Activated CD4-positive, alpha-beta T cell treated with anti-CD3 and anti-CD28 coated beads, Interleukin-2, amount 10 ng/mL, durations not matched to agents 24 days and 14 days (primary cell): ENCODE data around the gene SUSD1. TPM values are rescaled to one million over a fixed set of nuclear protein-coding genes. Genes with fewer than 3 reads are reported as not detected.
A peak's percentile ranks its signal among the peaks of the same experiment; 100 is the strongest.

Experiments
- DNase-seq: peaks from one replicate; pipeline ENCODE4 v3.0.0; 2022
- H3K27ac Mint-ChIP-seq: one replicate; pipeline ENCODE4 v1.8.0; 2022; ENCODE audit warnings: mild to moderate bottlenecking, mixed read lengths
- H3K27me3 Mint-ChIP-seq: one replicate; pipeline ENCODE4 v1.8.0; 2022; ENCODE audit warnings: mixed read lengths
- H3K36me3 Mint-ChIP-seq: one replicate; pipeline ENCODE4 v1.8.0; 2022; ENCODE audit warnings: low read depth, mild to moderate bottlenecking, mixed read lengths
- H3K4me1 Mint-ChIP-seq: one replicate; pipeline ENCODE4 v1.8.0; 2021; ENCODE audit warnings: mixed read lengths
- H3K4me3 Mint-ChIP-seq: one replicate; pipeline ENCODE4 v1.8.0; 2022; ENCODE audit warnings: mild to moderate bottlenecking, moderate library complexity, mixed read lengths
- H3K9me3 Mint-ChIP-seq: one replicate; pipeline ENCODE4 v1.8.0; 2021; ENCODE audit warnings: mixed read lengths
- intact Hi-C: fragments of 100-400 bp; cut with micrococcal nuclease; formaldehyde crosslinking; loops from one replicate; pipeline ENCODE4 v1.15.1; 2023
- total RNA-seq: library from RNA; stranded (reverse); gene quantifications from 2 replicates; pipeline ENCODE4 v1.2.3, GENCODE V29; 2022

Gene SUSD1
- total RNA-seq, 1 donor from 2014 or later: 4.8 TPM

DNA sequence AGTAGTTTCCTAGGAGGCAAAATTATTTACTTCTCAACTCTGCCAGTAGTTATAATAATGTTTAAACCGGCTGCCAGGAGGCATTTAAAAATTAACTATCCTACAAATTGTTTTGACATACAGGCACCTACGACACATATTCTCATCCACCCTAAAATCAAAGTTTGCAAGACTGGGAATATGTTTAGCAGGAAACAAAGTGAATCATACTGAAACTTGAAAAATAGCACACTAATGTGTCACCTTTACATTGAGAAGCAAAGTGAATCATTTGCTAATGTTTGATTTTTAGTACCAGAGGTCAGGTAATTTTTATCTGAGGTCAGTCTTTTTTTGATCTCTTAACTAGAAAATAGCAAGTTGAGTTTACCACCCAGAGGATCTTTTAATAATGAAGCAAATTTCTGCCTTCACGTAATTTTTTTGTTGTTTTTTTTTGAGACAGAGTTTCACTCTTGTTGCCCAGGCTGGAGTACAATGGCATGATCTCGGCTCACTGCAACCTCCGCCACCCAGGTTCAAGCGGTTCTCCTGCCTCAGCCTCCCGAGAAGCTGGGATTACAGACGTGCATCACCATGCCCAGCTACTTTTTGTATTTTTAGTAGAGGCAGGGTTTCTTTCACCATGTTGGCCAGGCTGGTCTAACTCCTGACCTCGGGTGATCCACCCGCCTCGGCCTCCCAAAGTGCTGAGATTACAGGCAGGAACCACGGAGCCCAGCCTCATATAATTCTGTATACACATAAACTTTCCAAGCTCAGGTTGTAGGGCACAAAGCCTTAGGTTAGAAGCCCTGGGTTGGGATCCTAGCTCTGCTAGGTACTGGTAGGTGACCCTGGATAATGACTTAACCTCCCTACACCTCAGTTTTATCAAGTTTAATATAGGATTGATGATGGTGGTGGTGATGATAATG is 154.2 kb downstream of the SUSD1 start:
- no peak for DNase-seq
- intact Hi-C loops: no loop called here
- no peak overlapping the region for H3K27ac Mint-ChIP-seq
- peaks cover 9% of the 10 kb centered on the region for H3K9me3 Mint-ChIP-seq
- H3K27me3 Mint-ChIP-seq: peaks cover 29% of the 10 kb centered on the region
- no peaks in the 10 kb centered on the region for H3K36me3 Mint-ChIP-seq
- H3K4me3 Mint-ChIP-seq: peak overlapping the region; percentile 5
- H3K4me1 Mint-ChIP-seq: peaks cover 16% of the 10 kb centered on the region

DNA sequence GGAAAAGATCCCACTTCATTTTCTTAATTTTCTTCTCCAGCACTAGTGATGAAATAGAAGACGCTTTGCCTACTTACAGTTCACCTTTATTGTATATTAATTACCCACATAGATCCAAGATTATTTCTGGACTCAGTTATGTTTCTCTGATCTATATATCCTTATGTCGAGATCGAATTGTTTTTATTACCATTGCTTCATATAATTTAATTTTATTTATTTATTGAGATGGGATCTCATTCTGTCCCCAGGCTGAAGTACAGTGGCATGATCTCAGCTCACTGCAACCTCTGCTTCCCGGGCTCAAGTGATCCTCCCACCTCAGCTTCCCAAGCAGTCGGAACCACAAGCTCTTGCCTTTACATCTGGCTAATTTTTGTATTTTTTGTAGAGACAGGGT is 157.2 kb downstream of the SUSD1 start:
- no peak overlapping the region for H3K27ac Mint-ChIP-seq
- DNase-seq: no peak
- intact Hi-C loops: no loop called here
- H3K9me3 Mint-ChIP-seq: no peaks in the 10 kb centered on the region
- no peak overlapping the region for H3K4me3 Mint-ChIP-seq
- H3K36me3 Mint-ChIP-seq: no peaks in the 10 kb centered on the region
- peaks cover 23% of the 10 kb centered on the region for H3K27me3 Mint-ChIP-seq
- H3K4me1 Mint-ChIP-seq: peaks cover 22% of the 10 kb centered on the region

DNA sequence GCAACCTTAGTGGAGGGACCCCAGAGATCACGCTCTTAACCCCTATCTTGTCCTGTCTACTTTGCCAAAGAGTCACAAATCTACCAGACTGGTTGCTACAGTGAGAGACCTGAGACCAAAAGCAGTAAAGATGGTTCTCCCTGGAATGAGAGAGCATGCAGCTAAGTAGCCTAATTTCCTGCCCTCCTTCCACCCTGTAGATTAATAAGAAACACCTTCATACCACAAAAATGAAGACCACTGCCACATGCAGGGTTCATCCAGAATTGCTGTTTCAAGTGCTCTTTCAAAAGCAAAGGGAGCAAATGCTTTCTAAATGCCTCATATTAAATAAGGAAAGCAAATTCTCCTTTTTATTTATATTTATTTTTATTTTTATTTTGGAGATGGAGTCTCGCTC is 159.4 kb downstream of the SUSD1 start:
- Mint-ChIP-seq H3K27me3 (peaks cover 24% of the 10 kb centered on the region), H3K4me3 (no peak overlapping the region), H3K9me3 (no peaks in the 10 kb centered on the region), H3K27ac (no peak overlapping the region), H3K4me1 (peaks cover 27% of the 10 kb centered on the region), H3K36me3 (no peaks in the 10 kb centered on the region)
- intact Hi-C loops: no loop called here
- no peak for DNase-seq

DNA sequence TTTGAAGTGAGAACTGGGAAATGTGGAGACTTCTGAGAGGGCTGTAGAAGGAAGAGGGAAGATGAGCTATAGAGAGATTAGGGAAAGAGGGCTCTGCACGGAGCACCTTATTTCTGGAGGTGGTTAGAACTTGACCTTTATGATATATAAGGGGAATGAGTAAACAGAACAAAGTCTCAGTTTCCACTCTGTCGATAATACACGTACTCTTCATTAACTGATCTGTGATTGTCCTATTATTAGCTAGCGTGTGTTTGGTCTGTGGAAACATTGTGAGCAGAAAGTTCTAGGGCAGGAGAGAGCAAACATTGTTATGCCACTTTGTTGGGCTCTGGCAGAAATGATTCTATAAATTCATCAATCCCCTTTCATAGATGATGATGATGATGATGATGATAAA is 159.9 kb downstream of the SUSD1 start:
- Mint-ChIP-seq H3K4me3 (no peak overlapping the region), H3K4me1 (peaks cover 23% of the 10 kb centered on the region), H3K36me3 (no peaks in the 10 kb centered on the region), H3K9me3 (no peaks in the 10 kb centered on the region), H3K27me3 (peaks cover 26% of the 10 kb centered on the region), H3K27ac (no peak overlapping the region)
- no peak for DNase-seq
- intact Hi-C loops: no loop called here

DNA sequence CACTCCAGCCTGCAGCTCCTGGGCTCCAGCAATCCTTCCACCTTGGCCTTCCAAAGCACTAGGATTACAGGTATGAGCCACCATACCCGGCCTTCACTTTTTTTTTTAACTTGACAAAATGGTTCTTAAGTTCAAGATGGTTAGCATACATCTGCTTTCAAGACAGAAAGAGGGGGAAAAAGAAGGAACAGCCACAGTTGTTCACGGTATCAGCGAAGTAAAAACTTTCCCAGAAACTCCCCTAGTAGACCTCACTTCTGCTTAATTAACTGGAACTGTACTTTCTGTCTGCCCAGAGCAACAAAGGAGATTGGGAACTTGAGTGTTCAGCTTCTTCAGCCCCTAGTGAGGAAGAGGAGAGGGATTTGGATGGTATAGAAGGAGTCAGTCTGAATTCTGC is 161.8 kb downstream of the SUSD1 start:
- no peak for DNase-seq
- Mint-ChIP-seq H3K4me3 (no peak overlapping the region), H3K4me1 (peaks cover 20% of the 10 kb centered on the region), H3K27me3 (peaks cover 36% of the 10 kb centered on the region), H3K9me3 (no peaks in the 10 kb centered on the region), H3K27ac (no peak overlapping the region), H3K36me3 (no peaks in the 10 kb centered on the region)
- intact Hi-C loops: loop anchor here (5.0 kb wide), 1 partner anchor 59 kb away; no protein-coding TSS in a partner anchor

DNA sequence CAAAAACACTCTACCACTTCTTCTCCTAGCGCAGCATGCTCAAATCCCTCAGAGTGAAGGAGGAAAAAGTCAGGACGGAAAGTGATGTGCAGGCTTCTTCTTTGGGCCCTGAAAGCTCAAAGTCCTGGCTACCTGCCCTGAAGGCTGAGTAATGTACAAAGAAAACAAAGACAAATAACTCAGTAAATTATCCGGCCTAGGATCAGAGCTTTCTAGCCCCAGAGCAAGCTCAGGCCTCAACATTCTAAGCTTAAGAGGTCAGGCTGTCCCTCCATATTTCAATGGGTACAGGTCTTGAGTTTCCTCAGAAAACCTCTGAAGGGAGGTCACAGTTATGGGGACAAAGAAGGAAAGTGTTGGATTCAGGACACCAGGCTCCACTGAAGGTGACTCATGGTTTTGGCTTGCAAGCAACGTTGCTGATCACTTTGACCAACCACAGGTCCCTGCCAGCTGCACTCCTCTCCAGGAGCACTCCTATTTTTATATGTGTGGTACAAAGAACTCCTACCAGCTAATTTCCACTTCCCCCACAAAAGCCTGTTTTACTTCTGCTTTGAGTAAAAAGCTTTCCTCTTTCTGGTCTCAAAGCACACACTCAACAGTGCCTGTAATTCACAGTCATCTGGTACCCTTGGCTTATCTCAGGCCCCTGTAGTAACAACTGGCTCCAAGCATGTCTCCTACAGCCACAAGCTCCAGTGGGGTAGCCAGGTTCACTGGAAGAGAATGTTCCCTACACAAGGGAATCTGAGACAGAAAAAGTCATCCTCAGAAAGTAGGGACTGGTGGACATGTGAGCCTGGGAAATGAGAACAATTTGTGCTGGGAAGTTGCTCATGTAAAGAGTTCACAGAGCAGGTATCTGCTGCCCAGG is 162.8 kb downstream of the SUSD1 start:
- no peaks in the 10 kb centered on the region for H3K9me3 Mint-ChIP-seq
- intact Hi-C loops: loop anchor here (1.0 to 5.0 kb wide), 6 partner anchors 8 to 96 kb away; no protein-coding TSS in a partner anchor
- peaks cover 36% of the 10 kb centered on the region for H3K27me3 Mint-ChIP-seq
- peak overlapping the region; percentile 64 for H3K27ac Mint-ChIP-seq
- H3K4me3 Mint-ChIP-seq: peak overlapping the region; percentile 15
- peaks cover 20% of the 10 kb centered on the region for H3K4me1 Mint-ChIP-seq
- no peak for DNase-seq
- H3K36me3 Mint-ChIP-seq: no peaks in the 10 kb centered on the region

DNA sequence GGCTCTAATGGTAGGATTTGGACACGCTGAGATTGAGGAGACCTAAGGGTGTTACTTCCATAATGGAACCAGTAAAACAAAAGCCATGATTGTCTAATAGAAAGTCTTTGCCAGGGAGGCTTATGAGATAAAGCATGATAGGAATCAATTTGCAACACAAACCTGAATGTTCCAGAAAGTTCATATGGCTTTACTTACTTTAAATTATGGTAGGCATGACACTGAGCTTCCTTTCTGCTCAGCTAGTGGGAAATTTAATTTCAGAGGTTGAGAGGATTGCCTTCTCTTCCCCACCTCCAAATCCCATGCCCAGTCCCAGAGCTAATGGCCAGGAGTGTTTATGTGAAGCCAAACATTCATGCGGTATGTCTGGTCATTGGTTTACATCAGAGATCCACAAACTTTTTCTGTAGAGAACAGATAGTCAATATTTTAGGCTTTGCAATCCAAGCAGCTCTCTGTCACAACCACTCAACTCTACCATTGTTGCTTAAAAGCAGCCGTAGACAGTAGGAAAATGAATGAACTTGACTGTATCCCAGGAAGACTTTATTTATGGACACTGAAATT is 164.0 kb downstream of the SUSD1 start:
- no peaks in the 10 kb centered on the region for H3K9me3 Mint-ChIP-seq
- peaks cover 29% of the 10 kb centered on the region for H3K27me3 Mint-ChIP-seq
- H3K4me1 Mint-ChIP-seq: peaks cover 20% of the 10 kb centered on the region
- no peak overlapping the region for H3K27ac Mint-ChIP-seq
- no peak overlapping the region for H3K4me3 Mint-ChIP-seq
- intact Hi-C loops: loop anchor here (5.0 kb wide), 1 partner anchor 61 kb away; no protein-coding TSS in a partner anchor
- no peaks in the 10 kb centered on the region for H3K36me3 Mint-ChIP-seq
- DNase-seq: no peak

DNA sequence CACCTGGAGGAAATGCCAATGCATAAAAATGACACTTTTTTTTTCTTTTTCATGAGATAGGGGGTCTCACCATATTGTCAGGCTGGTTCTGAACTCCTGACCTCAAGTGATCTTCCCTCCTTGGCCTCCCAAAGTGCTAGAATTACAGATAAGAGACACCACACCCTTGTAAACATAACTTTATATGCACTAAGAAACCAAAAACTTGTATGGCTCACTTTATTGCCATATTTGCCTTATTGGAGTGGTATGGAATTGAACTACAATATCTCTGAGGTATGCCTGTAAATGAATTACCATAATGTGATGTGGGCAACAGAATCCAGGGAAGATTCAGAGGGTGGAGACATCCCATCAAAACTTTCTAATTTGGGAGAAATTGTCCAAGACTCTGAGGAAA is 164.6 kb downstream of the SUSD1 start:
- intact Hi-C loops: loop anchor here (5.0 kb wide), 1 partner anchor 62 kb away; no protein-coding TSS in a partner anchor
- Mint-ChIP-seq H3K27me3 (peaks cover 33% of the 10 kb centered on the region), H3K4me1 (peaks cover 20% of the 10 kb centered on the region)

DNA sequence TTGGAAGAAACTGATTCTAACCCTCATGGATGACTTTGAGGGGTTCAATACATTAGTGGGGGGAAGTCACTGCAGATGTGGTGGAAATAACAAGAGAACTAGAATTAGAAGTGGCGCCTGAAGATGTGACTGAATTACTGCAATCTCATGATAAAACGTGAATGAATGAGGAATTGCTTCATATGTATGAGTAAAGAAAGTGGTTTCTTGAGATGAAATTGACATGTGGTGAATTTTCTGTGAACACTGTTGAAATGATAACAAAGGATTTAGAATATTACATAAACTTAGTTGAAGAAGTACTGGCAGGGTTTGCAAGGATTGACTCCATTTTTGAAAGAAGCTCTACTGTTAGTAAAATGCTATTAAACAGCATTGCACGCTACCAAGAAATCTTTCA is 165.4 kb downstream of the SUSD1 start:
- intact Hi-C loops: loop anchor here (5.0 kb wide), 1 partner anchor 63 kb away; no protein-coding TSS in a partner anchor

More for the DNA sequence above, 164.6 kb downstream of the SUSD1 start:
- Mint-ChIP-seq H3K27ac (no peak overlapping the region), H3K9me3 (no peaks in the 10 kb centered on the region), H3K4me3 (no peak overlapping the region), H3K36me3 (no peaks in the 10 kb centered on the region)
- no peak for DNase-seq

DNA sequence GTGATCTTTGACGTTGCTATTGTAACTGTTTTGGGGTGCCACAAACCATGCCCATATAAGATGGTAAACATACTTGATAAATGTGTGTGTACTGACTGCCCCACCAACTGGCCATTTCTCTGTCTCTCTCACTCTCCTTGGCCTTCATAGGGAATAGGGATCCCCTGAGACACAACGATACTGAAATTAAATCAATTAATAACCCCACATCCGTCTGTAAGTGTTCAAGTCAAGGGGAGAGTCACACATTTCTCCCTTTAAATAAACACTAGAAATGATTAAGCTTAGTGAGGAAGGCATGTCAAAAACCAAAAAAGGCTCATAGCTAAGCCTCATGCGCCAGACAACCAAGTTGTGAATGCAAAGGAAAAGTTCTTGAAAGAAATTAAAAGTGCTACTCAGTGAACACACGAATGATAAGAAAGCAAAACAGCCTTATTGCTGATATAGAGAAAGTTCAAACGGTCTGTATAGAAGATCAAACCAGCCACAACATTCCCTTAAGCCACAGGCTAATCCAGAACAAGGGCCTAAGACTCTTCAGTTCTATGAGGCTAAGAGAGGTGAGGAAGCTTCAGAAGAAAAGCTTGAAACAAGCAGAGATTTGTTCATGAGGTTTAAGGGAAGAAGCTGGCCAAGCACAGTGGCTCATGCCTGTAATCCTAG is 167.4 kb downstream of the SUSD1 start:
- DNase-seq: no peak
- Mint-ChIP-seq H3K27ac (no peak overlapping the region), H3K4me1 (peaks cover 27% of the 10 kb centered on the region), H3K9me3 (no peaks in the 10 kb centered on the region), H3K27me3 (peaks cover 28% of the 10 kb centered on the region), H3K4me3 (no peak overlapping the region), H3K36me3 (no peaks in the 10 kb centered on the region)
- intact Hi-C loops: no loop called here

More for the DNA sequence above, 165.4 kb downstream of the SUSD1 start:
- Mint-ChIP-seq H3K27me3 (peaks cover 26% of the 10 kb centered on the region), H3K27ac (no peak overlapping the region), H3K4me1 (peaks cover 24% of the 10 kb centered on the region), H3K36me3 (no peaks in the 10 kb centered on the region), H3K9me3 (no peaks in the 10 kb centered on the region), H3K4me3 (no peak overlapping the region)
- no peak for DNase-seq

DNA sequence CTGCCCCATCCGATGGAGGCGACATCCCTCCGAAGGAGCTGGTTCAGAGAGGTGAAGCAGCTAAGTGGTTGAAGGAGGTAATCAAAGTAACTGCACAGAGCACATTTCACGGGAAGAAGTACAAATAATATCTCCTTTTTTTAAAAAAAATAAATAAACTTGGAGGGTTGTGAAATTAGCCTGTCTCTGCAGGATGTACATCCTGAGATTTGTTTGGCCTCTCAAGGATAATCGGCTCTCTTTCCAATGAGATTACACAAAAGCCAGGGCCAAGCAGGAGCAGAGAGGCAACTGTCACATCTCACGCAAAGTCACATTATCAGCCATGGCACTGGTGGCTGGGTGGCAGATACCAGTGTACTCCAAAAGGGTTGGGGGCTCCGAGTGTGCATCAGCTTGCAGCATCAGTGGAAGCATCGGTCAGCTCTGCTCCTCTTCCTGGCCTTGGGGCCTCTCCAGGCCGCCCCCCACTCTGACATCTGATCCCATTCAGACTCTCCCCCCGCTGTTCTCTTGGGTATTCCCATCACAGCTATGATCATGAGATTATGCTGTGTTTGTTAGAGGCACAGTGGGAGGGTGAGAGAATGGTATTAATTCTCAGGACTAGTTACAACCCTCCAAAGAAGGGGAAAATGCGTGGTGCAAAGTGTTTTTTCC is 168.6 kb downstream of the SUSD1 start:
- peaks cover 23% of the 10 kb centered on the region for H3K4me1 Mint-ChIP-seq
- peaks cover 28% of the 10 kb centered on the region for H3K27me3 Mint-ChIP-seq
- intact Hi-C loops: no loop called here
- H3K4me3 Mint-ChIP-seq: no peak overlapping the region
- H3K9me3 Mint-ChIP-seq: no peaks in the 10 kb centered on the region
- H3K36me3 Mint-ChIP-seq: no peaks in the 10 kb centered on the region
- DNase-seq: no peak
- no peak overlapping the region for H3K27ac Mint-ChIP-seq

DNA sequence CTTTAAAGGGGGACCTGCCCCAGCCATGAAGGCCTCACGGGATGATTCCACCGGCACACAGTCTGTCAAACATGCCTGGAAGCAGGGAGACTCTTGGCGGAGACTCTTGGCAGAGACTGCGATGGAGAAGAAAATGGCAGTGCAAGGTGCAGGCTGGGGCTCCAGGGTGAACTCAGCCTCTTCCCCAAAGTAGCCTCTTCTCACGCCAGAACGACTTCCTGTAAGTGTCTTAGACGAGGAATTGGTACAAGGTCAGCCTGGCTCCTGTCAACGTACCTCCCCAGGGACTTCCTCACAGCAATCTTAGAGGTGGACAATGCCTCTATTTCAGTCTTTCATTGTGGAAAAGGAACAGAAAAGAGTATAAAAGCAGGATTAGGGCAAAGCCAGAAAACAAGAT is 169.2 kb downstream of the SUSD1 start:
- Mint-ChIP-seq H3K4me1 (peaks cover 22% of the 10 kb centered on the region), H3K27me3 (peaks cover 28% of the 10 kb centered on the region), H3K27ac (no peak overlapping the region), H3K36me3 (no peaks in the 10 kb centered on the region), H3K4me3 (no peak overlapping the region), H3K9me3 (no peaks in the 10 kb centered on the region)
- intact Hi-C loops: loop anchor here (2.0 kb wide), 1 partner anchor 41 kb away; no protein-coding TSS in a partner anchor
- no peak for DNase-seq

DNA sequence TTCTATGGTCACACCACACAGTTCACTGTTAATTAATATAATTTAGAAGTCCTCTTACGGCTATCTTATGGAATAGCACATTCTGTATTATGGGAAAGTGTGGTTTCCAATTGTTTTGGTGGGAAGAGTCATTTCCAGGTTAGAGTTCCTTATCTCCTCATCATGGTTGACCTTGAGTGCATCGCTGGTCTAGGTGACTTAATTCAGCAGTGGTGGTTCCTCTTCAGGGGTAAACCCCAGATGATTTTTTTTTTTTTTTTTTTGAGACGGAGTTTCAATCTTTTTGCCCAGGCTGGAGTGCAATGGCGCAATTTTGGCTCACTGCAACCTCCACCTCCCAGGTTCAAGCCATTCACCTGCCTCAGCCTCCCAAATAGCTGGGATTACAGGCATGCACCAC is 171.6 kb downstream of the SUSD1 start:
- Mint-ChIP-seq H3K27ac (no peak overlapping the region), H3K27me3 (peaks cover 14% of the 10 kb centered on the region), H3K4me1 (peaks cover 23% of the 10 kb centered on the region), H3K9me3 (no peaks in the 10 kb centered on the region), H3K36me3 (no peaks in the 10 kb centered on the region), H3K4me3 (no peak overlapping the region)
- no peak for DNase-seq
- intact Hi-C loops: no loop called here
